Neuronal stem cell (in vitro differentiated cells): ENCODE data around the gene CCDC71L.

ENCODE experiments used
- DNase-seq: peaks from one replicate; pipeline ENCODE4 v3.0.0-alpha.2; 2013; ENCODE audit warnings: low spot score
- H2AFZ ChIP-seq: one replicate; pipeline ENCODE4 v1.6.1; 2013; ENCODE audit warnings: mild to moderate bottlenecking, low read length, inconsistent platforms
- H2AK5ac ChIP-seq: 2 replicates; pipeline ENCODE4 v1.6.1; 2013; ENCODE audit warnings: low read depth, mild to moderate bottlenecking, inconsistent platforms, low read length, moderate library complexity, mixed read lengths
- H2BK120ac ChIP-seq: 2 replicates; pipeline ENCODE4 v1.6.1; 2013; ENCODE audit warnings: low read depth, mild to moderate bottlenecking, inconsistent platforms, low read length, moderate library complexity, mixed read lengths
- H2BK12ac ChIP-seq: one replicate; pipeline ENCODE4 v1.6.1; 2013; ENCODE audit warnings: low read length, inconsistent platforms
- H2BK15ac ChIP-seq: 2 replicates; pipeline ENCODE4 v1.6.1; 2013; ENCODE audit warnings: mild to moderate bottlenecking, low read length, inconsistent platforms, mixed read lengths
- H2BK5ac ChIP-seq: one replicate; pipeline ENCODE4 v1.6.1; 2013; ENCODE audit warnings: inconsistent platforms, mild to moderate bottlenecking, low read length, moderate library complexity
- H3K14ac ChIP-seq: one replicate; pipeline ENCODE4 v1.6.1; 2013; ENCODE audit warnings: low read length, inconsistent platforms
- H3K18ac ChIP-seq: 2 replicates; pipeline ENCODE4 v1.6.1; 2013; ENCODE audit warnings: low read length, inconsistent platforms
- H3K23ac ChIP-seq: 2 replicates; pipeline ENCODE4 v1.6.1; 2013; ENCODE audit warnings: low read depth, mild to moderate bottlenecking, mixed read lengths, low read length, inconsistent platforms; ENCODE audit not compliant: poor library complexity
- H3K27ac ChIP-seq: replicated peaks from 3 replicates; pipeline ENCODE4 v1.5.1; 2013; ENCODE audit warnings: low read length, inconsistent platforms
- H3K27me3 ChIP-seq, 3 experiments: 2 replicates each; pipeline ENCODE4 v1.6.1; 2013; ENCODE audit warnings: low read length in 3 of 3, mild to moderate bottlenecking in 2 of 3, inconsistent platforms in 1 of 3, low read depth in 1 of 3, mixed read lengths in 1 of 3, moderate library complexity in 1 of 3; ENCODE audit not compliant: control insufficient read depth in 3 of 3, insufficient read depth in 3 of 3
- H3K36me3 ChIP-seq, 2 donors: replicated peaks in 1 of 2; 2 replicates each; pipeline ENCODE4 v1.6.1; 2013; ENCODE audit warnings: low read length in 2 of 2; ENCODE audit not compliant: control insufficient read depth in 2 of 2, insufficient read depth in 2 of 2
- H3K4ac ChIP-seq: 2 replicates; pipeline ENCODE4 v1.6.1; 2013; ENCODE audit warnings: inconsistent platforms, mild to moderate bottlenecking, low read length, moderate library complexity
- H3K4me1 ChIP-seq, 2 donors: 1 replicate in 1 of 2; 2 replicates in 1 of 2; pipeline ENCODE4 v1.6.1; 2013; ENCODE audit warnings: low read length in 2 of 2, low read depth in 1 of 2; ENCODE audit not compliant: control insufficient read depth in 2 of 2, insufficient read depth in 1 of 2
- H3K4me2 ChIP-seq: one replicate; pipeline ENCODE4 v1.6.1; 2013; ENCODE audit warnings: mild to moderate bottlenecking, low read length, inconsistent platforms; ENCODE audit not compliant: insufficient read depth, poor library complexity, severe bottlenecking
- H3K4me3 ChIP-seq, 2 donors: 2 replicates each; pipeline ENCODE4 v1.5.1; 2013; ENCODE audit warnings: low read length in 2 of 2, mild to moderate bottlenecking in 2 of 2, inconsistent platforms in 1 of 2, moderate library complexity in 1 of 2
- H3K79me1 ChIP-seq: one replicate; pipeline ENCODE4 v1.6.1; 2013; ENCODE audit warnings: low read depth, mild to moderate bottlenecking, inconsistent platforms, low read length, moderate library complexity
- H3K9ac ChIP-seq: one replicate; pipeline ENCODE4 v1.6.1; 2013; ENCODE audit warnings: mild to moderate bottlenecking, low read depth, low read length, inconsistent platforms; ENCODE audit not compliant: poor library complexity
- H3K9me3 ChIP-seq, 2 donors: replicated peaks in 1 of 2; 2 replicates each; pipeline versions ENCODE3 to v1.6.1; 2013; ENCODE audit warnings: low read length in 2 of 2, mild to moderate bottlenecking in 2 of 2, inconsistent platforms in 1 of 2, low read depth in 1 of 2, mixed read lengths in 1 of 2, moderate library complexity in 1 of 2; ENCODE audit not compliant: control insufficient read depth in 2 of 2, insufficient read depth in 1 of 2
- H4K8ac ChIP-seq: one replicate; pipeline ENCODE4 v1.6.1; 2013; ENCODE audit warnings: low read depth, mild to moderate bottlenecking, inconsistent platforms, low read length, moderate library complexity
- H4K91ac ChIP-seq: one replicate; pipeline ENCODE4 v1.6.1; 2013; ENCODE audit warnings: low read length, low read depth, mild to moderate bottlenecking, inconsistent platforms; ENCODE audit not compliant: poor library complexity
- WGBS, 2 donors: extraction: QIAGEN DNeasy Blood & Tissue Kit; methylation state at CpG; one replicate each; pipeline ENCODE4 v1.1.7; 2013; ENCODE audit warnings: missing lambda C conversion rate in 2 of 2, mixed read lengths in 1 of 2; ENCODE audit not compliant: insufficient read length in 2 of 2, insufficient replicate concordance in 1 of 2; ENCODE audit errors: extremely low coverage in 2 of 2; 5-methylcytosine and 5-hydroxymethylcytosine counted together

Gene CCDC71L

DNA sequence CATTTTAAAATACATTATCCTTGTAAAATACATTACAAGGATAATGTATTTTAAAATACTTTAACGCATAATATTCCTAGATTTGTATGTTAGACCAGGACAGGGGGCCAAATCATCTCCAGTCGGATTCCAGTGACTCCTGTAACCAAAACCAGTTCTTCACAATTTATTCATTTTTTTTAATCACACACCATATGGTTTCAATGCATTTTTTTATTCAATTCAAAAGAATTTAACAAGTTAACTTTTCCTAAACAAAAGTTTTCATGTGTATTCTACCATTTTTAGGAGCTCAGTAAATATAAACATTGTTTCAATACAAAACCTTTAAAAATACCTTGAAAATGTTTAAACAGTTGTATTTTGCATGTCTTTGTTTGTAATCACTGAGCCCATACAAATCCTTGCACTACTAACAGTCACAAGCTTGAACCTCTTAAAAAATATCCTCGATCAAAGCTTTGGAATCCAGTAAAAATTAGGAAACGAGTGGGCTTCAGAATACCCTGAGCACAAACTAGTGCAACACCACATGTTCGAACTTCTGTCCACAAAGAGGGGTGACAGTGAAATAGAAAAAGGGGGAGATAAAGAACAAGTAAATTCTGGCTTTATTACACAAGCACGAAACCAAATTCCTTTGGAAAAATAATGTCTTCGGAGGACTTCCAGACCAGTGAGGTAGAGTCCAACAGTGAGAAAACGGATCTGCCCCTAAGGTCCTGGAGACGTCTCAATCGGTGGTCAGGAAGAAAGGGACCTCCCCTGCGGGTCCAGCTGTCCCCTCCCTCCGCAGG lies 1.6 kb downstream of the CCDC71L start:
- H2BK120ac ChIP-seq, result no peak overlapping the region
- H2BK12ac ChIP-seq, result no peak overlapping the region
- H3K27ac ChIP-seq, result no peak overlapping the region
- no peak for DNase-seq
- peak overlapping the region; percentile 99 for H3K18ac ChIP-seq
- no peak overlapping the region for H2AK5ac ChIP-seq
- H3K4me3 ChIP-seq, result peak overlapping the region; percentile 98 to 99
- no peak overlapping the region for H2BK15ac ChIP-seq
- H3K36me3 ChIP-seq, result peaks cover 0 to 2% of the 10 kb centered on the region in 2 donors
- no peak overlapping the region for H4K91ac ChIP-seq
- WGBS, 2 donors, result no CpG with 5 or more reads among the region's 12 CpGs
- peak overlapping the region; percentile 83 for H3K4me2 ChIP-seq
- no peak overlapping the region for H3K4ac ChIP-seq
- peaks cover 0 to under 1% (median 0%) of the 10 kb centered on the region in 3 experiments for H3K27me3 ChIP-seq
- H3K9me3 ChIP-seq, result no peaks in the 10 kb centered on the region
- H3K79me1 ChIP-seq, result no peaks in the 10 kb centered on the region
- H3K4me1 ChIP-seq, result peaks cover 0 to 3% of the 10 kb centered on the region in 2 donors
- H3K14ac ChIP-seq, result peak overlapping the region; percentile 71
- H2BK5ac ChIP-seq, result peak overlapping the region; percentile 90
- peak overlapping the region; percentile 86 for H3K9ac ChIP-seq
- H3K23ac ChIP-seq, result peak overlapping the region; percentile 95
- peak overlapping the region; percentile 87 for H2AFZ ChIP-seq
- H4K8ac ChIP-seq, result no peak overlapping the region

DNA sequence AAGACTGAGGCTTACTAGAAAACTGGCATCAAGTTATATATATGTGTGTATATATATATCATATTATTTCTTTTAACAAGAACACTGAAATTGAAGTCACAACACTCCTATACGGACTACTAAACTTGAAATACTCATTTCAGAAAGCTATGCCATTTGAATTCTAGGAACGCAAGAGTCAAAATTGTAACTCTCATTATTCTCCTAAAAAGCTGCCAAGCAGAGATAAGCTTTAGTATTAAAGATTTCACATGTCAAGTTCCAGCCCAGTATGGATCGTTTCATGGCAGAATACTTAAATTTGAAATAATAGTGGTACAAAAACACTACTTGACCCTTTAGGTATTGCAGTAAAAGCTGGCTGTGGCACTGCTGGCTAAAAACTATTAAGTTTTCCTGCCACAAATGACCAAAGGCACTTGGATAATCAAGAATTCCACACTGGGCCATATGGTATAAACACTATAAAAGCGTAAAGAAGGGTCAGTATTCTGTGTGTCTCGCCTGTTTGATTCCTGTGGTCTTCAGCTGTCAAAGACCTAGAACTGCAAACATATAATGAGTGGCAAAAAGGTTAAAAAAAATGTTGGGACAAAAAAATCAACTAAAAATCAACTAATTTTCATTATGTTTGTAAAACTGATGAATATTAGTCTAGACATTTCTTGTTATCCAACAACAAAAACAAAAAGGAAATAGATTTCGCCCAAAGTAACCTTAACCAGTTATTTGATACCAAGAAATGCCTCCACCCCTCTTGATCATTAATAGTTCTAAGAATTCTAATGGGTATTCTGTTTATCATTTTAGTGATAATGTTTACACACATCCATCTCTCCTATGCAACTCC lies 2.4 kb downstream of the CCDC71L start:
- no CpG with 5 or more reads among the region's 6 CpGs for WGBS, 2 donors
- no peak overlapping the region for H2BK120ac ChIP-seq
- peak overlapping the region in 1 of 2 donors; percentile 98 for H3K4me3 ChIP-seq
- no peak overlapping the region for H4K8ac ChIP-seq
- H3K4me2 ChIP-seq, result no peak overlapping the region
- no peak overlapping the region for H3K23ac ChIP-seq
- H3K36me3 ChIP-seq, result peaks cover 0 to 2% of the 10 kb centered on the region in 2 donors
- H2BK12ac ChIP-seq, result no peak overlapping the region
- no peak overlapping the region for H2AK5ac ChIP-seq
- no peak overlapping the region for H2BK15ac ChIP-seq
- H2AFZ ChIP-seq, result no peak overlapping the region
- no peak for DNase-seq
- H4K91ac ChIP-seq, result no peak overlapping the region
- no peaks in the 10 kb centered on the region for H3K79me1 ChIP-seq
- no peaks in the 10 kb centered on the region for H3K27me3 ChIP-seq
- H3K27ac ChIP-seq, result no peak overlapping the region
- no peak overlapping the region for H3K14ac ChIP-seq
- no peak overlapping the region for H2BK5ac ChIP-seq
- H3K9me3 ChIP-seq, result no peaks in the 10 kb centered on the region
- H3K4ac ChIP-seq, result no peak overlapping the region
- H3K18ac ChIP-seq, result no peak overlapping the region
- peaks cover 0 to 3% of the 10 kb centered on the region in 2 donors for H3K4me1 ChIP-seq
- H3K9ac ChIP-seq, result no peak overlapping the region

DNA sequence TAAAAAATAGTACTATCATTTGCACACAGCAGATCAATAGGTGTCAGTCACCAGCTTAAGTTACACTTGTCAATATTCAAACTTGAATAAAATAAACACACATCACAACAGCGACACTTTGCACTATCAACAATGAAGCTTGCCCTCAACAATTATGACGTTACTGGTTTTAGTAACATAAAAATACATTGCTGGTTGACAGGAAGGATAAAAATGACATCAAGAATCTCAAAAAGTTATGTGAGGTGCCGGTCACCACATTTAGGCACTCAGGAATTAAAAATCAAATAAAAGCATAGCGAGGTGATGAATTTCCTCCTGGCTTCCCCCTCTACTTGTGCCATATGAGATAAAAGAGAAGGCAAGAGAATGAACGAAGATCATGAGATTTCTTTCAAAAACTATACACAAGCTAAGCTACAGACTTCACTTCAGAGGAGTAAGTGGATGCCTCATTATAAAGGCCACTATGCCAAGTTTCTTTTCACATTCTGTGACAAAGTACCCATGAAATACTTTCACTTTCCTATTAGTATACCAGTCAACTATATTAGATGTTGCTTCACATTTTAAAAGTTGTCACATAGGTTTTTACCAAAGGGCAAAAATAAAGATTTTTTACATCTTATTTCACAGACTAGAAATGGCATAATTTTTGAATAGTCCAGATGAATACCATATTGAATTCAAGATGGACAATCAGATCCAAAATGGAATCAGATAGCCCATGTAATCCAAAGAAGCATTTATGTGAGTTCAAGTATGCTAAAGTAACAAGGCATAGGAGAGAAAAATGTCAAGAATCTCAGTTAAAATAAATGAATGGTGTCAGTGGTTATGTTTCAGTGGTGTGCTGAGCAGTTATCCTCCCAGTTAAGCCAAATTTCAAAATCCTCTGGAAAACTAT lies 3.6 kb downstream of the CCDC71L start:
- no peak overlapping the region for H3K14ac ChIP-seq

More for the DNA sequence above, 3.6 kb downstream of the CCDC71L start:
- Histone ChIP-seq H2AFZ (no peak overlapping the region), H3K79me1 (no peaks in the 10 kb centered on the region), H2BK120ac (no peak overlapping the region), H3K18ac (no peak overlapping the region), H3K27ac (no peak overlapping the region), H4K91ac (no peak overlapping the region), H3K36me3 (peaks cover 0 to 2% of the 10 kb centered on the region in 2 donors), H3K23ac (no peak overlapping the region), H2BK5ac (no peak overlapping the region), H3K9ac (no peak overlapping the region), H2AK5ac (no peak overlapping the region), H3K4me2 (no peak overlapping the region), H2BK12ac (no peak overlapping the region), H3K4me1 (peaks cover 0 to 3% of the 10 kb centered on the region in 2 donors), H3K9me3 (no peaks in the 10 kb centered on the region), H3K4me3 (no peak overlapping the region), H2BK15ac (no peak overlapping the region), H3K4ac (no peak overlapping the region), H4K8ac (no peak overlapping the region), H3K27me3 (no peaks in the 10 kb centered on the region)
- no peak for DNase-seq
- WGBS, 2 donors, result no CpG with 5 or more reads among the region's 5 CpGs
